Astrocyte of the spinal cord (primary cell): ENCODE measurements around the gene FIBCD1.

Source experiments
- DNase-seq: peaks from one replicate; pipeline ENCODE4 v3.0.0; 2011; ENCODE audit warnings: low read depth, low spot score
- H3K4me3 ChIP-seq: 2 replicates; pipeline ENCODE4 v1.5.1; 2011; ENCODE audit warnings: low read depth, mild to moderate bottlenecking, low read length, moderate library complexity
- in situ Hi-C: cut with HindIII; loops from 2 replicates; pipeline ENCODE4 v1.10.0; 2017; ENCODE audit warnings: low sequenced_read_pairs
- TF ChIP-seq, protein P1 (sequence below): IDR thresholded peaks from 2 replicates; pipeline ENCODE4 v1.5.1; 2012; ENCODE audit warnings: low read depth, mild to moderate bottlenecking, low read length, inconsistent platforms

FIBCD1 gene

GRCh38 chr9:130896233-130897014 lies 42.6 kb downstream of the FIBCD1 start, which contains the start of gene QRFP:
Gene QRFP, minus strand, starts transcription at chr9:130896812. Its CDS starts 2,974 bp downstream, at chr9:130893838.
- no peak for DNase-seq
- H3K4me3 ChIP-seq, result no peak within 1 kb of the TSS
- TF ChIP-seq, protein P1, sequence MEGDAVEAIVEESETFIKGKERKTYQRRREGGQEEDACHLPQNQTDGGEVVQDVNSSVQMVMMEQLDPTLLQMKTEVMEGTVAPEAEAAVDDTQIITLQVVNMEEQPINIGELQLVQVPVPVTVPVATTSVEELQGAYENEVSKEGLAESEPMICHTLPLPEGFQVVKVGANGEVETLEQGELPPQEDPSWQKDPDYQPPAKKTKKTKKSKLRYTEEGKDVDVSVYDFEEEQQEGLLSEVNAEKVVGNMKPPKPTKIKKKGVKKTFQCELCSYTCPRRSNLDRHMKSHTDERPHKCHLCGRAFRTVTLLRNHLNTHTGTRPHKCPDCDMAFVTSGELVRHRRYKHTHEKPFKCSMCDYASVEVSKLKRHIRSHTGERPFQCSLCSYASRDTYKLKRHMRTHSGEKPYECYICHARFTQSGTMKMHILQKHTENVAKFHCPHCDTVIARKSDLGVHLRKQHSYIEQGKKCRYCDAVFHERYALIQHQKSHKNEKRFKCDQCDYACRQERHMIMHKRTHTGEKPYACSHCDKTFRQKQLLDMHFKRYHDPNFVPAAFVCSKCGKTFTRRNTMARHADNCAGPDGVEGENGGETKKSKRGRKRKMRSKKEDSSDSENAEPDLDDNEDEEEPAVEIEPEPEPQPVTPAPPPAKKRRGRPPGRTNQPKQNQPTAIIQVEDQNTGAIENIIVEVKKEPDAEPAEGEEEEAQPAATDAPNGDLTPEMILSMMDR, result no peak
- in situ Hi-C loops, result no loop called here

GRCh38 chr9:130895481-130896232 lies 43.4 kb downstream of the FIBCD1 start:
- in situ Hi-C loops, result no loop called here
- TF ChIP-seq, protein P1, result no peak
- no peak for DNase-seq
- no peak overlapping the region for H3K4me3 ChIP-seq

- in situ Hi-C loops, result no loop called here
- H3K4me3 ChIP-seq, result no peak overlapping the region
- TF ChIP-seq, protein P1, result no peak
- no peak for DNase-seq
These were observed 44.0 kb downstream of the FIBCD1 start for GRCh38 chr9:130895038-130895437.

GRCh38 chr9:130894546-130894945 lies 44.5 kb downstream of the FIBCD1 start:
- H3K4me3 ChIP-seq, result no peak overlapping the region
- TF ChIP-seq, protein P1, result no peak
- in situ Hi-C loops, result no loop called here
- no peak for DNase-seq

DNA sequence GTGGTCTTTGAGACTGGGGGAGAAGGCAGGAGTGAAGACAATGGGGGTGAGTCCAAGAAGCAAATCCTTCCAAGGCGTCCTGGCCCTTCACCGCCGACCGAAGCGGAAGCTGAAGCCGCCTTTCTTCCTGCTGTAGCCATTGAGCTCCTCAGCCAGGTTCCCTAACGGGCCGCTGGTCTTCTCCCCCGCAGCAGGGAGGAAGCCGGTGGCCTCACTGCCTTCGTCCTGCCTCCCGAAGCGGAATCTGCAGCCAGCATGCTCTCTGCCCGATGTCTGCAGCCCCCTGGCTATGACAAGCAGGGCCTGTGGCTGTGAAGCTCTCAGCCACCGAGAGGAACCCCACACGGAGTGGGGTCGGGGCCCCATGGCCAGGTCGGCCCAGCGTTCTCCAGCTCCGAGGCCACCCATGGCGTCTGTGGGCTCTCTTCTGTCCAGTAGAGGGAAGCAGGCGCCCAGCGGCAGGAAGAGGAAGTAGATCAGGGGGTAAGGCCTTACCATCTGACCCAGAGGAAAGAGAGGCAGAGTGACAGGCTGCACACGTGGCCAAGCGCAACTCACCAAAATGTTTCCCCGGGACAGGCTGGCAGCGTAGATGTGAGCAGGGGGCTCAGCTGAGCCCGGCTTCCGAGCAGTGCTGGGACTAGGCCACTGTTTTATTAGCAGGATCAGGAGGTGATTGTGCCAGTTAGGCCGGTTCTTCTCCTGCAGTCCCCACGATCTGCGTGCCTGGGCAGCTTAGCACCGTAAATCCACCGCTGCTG lies 45.5 kb downstream of the FIBCD1 start:
- TF ChIP-seq, protein P1, result no peak
- H3K4me3 ChIP-seq, result no peak overlapping the region
- no peak for DNase-seq
- in situ Hi-C loops, result no loop called here
